Lung (tissue), 12 donors: ENCODE measurements around the gene IGF2R. TPM values are rescaled to one million over a fixed set of nuclear protein-coding genes. Genes with fewer than 3 reads are reported as not detected.

ENCODE experiments used
- ATAC-seq: fragments of 200-7000 bp; cut with Tn5 transposase; one replicate; pipeline ENCODE4 v1.9.1; 2020; ENCODE audit warnings: moderate number of reproducible peaks; ENCODE audit not compliant: insufficient read depth, low FRiP score
- DNase-seq, 3 donors: peaks; one replicate each; pipeline ENCODE4 v3.0.0-alpha.2; 2013 to 2017
- H3K27ac ChIP-seq, 2 donors: one replicate each; pipeline ENCODE4 v1.5.1; 2013; ENCODE audit warnings: mild to moderate bottlenecking in 2 of 2, moderate library complexity in 2 of 2, control low read depth in 1 of 2, inconsistent platforms in 1 of 2, low read depth in 1 of 2, low read length in 1 of 2
- H3K27me3 ChIP-seq, 3 donors: one replicate each; pipeline ENCODE4 v1.5.1; 2013; ENCODE audit warnings: low read length in 2 of 3; ENCODE audit not compliant: control insufficient read depth in 3 of 3, insufficient read depth in 3 of 3
- H3K36me3 ChIP-seq, 4 donors: one replicate each; pipeline ENCODE4 v1.5.1; 2013; ENCODE audit warnings: low read length in 4 of 4, mild to moderate bottlenecking in 1 of 4, moderate library complexity in 1 of 4; ENCODE audit not compliant: control insufficient read depth in 4 of 4, insufficient read depth in 4 of 4
- H3K4me1 ChIP-seq, 5 donors: one replicate each; pipeline ENCODE4 v1.5.1; 2013; ENCODE audit warnings: low read length in 5 of 5, mild to moderate bottlenecking in 2 of 5, moderate library complexity in 1 of 5; ENCODE audit not compliant: control insufficient read depth in 5 of 5, insufficient read depth in 5 of 5
- H3K4me3 ChIP-seq: one replicate; pipeline ENCODE4 v1.5.1; 2013; ENCODE audit warnings: mild to moderate bottlenecking, control low read depth, moderate library complexity
- H3K9ac ChIP-seq, 2 donors: one replicate each; pipeline ENCODE4 v1.5.1; 2013; ENCODE audit warnings: low read length in 2 of 2, control low read depth in 1 of 2; ENCODE audit not compliant: insufficient read depth in 1 of 2
- H3K9me3 ChIP-seq, 4 donors: one replicate each; pipeline ENCODE4 v1.5.1; 2013; ENCODE audit warnings: low read length in 3 of 4, mild to moderate bottlenecking in 1 of 4, moderate library complexity in 1 of 4; ENCODE audit not compliant: control insufficient read depth in 4 of 4, insufficient read depth in 3 of 4
- CTCF ChIP-seq: IDR thresholded peaks from 2 replicates; pipeline ENCODE4 v1.5.1; 2012; ENCODE audit warnings: mild to moderate bottlenecking; ENCODE audit errors: control extremely low read depth, extremely low read depth
- WGBS, 2 donors: extraction: QIAGEN DNeasy Blood & Tissue Kit; methylation state at CpG; one replicate each; pipeline ENCODE4 v1.1.7; 2013; 5-methylcytosine and 5-hydroxymethylcytosine counted together
- polyA plus RNA-seq, 2 donors: library from polyadenylated mRNA; stranded (reverse); fragments of 200-250 nt; gene quantifications; one replicate each; pipeline ENCODE4 v1.2.1, GENCODE V29; 2013
- total RNA-seq, 2 donors: library from RNA; depleted of rRNA in 1 of 2; stranded (reverse); fragments of >200 nt in 1 of 2; gene quantifications; one replicate each; pipeline ENCODE4 v1.2.1, GENCODE V29; 2014 to 2021
- donor health status: control.
- donor health status: control.
- donor health status: Bipolar disorder and iron deficiency.
- donor health status: healthy.
- donor health status: DM: yes; HTN: yes; CAD: no.

IGF2R gene
- total and polyA plus RNA-seq, 4 donors: 30.0 to 125 (median 92.6) TPM

- ATAC-seq (no peak), DNase-seq (peak in 1 of 3 donors; percentile 51)
- no peak overlapping the region for H3K9ac ChIP-seq
- H3K27ac ChIP-seq: peak overlapping the region in 1 of 2 donors; percentile 62
- no peaks in the 10 kb centered on the region for H3K9me3 ChIP-seq
- H3K4me1 ChIP-seq: peaks cover 17 to 54% (median 46%) of the 10 kb centered on the region in 5 donors
- no peak for TF ChIP-seq CTCF
- 18 to 40% methylated on average over 6 of the region's 6 CpGs for WGBS, 2 donors
- no peak overlapping the region for H3K4me3 ChIP-seq
- no peaks in the 10 kb centered on the region for H3K36me3 ChIP-seq
- no peaks in the 10 kb centered on the region for H3K27me3 ChIP-seq
These were observed 14.0 kb downstream of the IGF2R start for GRCh38 chr6:159982731-159983506.

GRCh38 chr6:159983641-159984080, 14.8 kb downstream of the IGF2R start:
- ATAC-seq (peak; percentile 14), DNase-seq (peak in 1 of 3 donors; percentile 29)
- TF ChIP-seq CTCF: no peak
- H3K27ac ChIP-seq: peak overlapping the region; percentile 10 to 67
- no peaks in the 10 kb centered on the region for H3K36me3 ChIP-seq
- H3K27me3 ChIP-seq: no peaks in the 10 kb centered on the region
- H3K9me3 ChIP-seq: no peaks in the 10 kb centered on the region
- H3K4me3 ChIP-seq: no peak overlapping the region
- no peak overlapping the region for H3K9ac ChIP-seq
- 27 to 41% methylated on average over 2 of the region's 2 CpGs for WGBS, 2 donors
- peaks cover 17 to 47% (median 40%) of the 10 kb centered on the region in 5 donors for H3K4me1 ChIP-seq

- no peaks in the 10 kb centered on the region for H3K27me3 ChIP-seq
- H3K27ac ChIP-seq: peak overlapping the region in 1 of 2 donors; percentile 67
- no peak overlapping the region for H3K9ac ChIP-seq
- ATAC-seq (no peak), DNase-seq (no peak)
- no peak for TF ChIP-seq CTCF
- H3K9me3 ChIP-seq: no peaks in the 10 kb centered on the region
- H3K4me3 ChIP-seq: no peak overlapping the region
- WGBS, 2 donors: 79 to 83% methylated on average over 11 of the region's 11 CpGs
- H3K36me3 ChIP-seq: no peaks in the 10 kb centered on the region
- H3K4me1 ChIP-seq: peaks cover 17 to 42% (median 39%) of the 10 kb centered on the region in 5 donors
These were observed 15.4 kb downstream of the IGF2R start for GRCh38 chr6:159984268-159984786.
